Measurements from ENCODE around the gene STARD8. TPM values are rescaled to one million over a fixed set of nuclear protein-coding genes. Genes with fewer than 3 reads are reported as not detected.
"Not testable (repeated sequence)": the region's sequence is repeated elsewhere in the genome, so short reads cannot be mapped to it uniquely, and the experiment has no call there.

Gene STARD8
- total RNA-seq, 1 donor from 2014 or later, result 1.7 TPM

DNA sequence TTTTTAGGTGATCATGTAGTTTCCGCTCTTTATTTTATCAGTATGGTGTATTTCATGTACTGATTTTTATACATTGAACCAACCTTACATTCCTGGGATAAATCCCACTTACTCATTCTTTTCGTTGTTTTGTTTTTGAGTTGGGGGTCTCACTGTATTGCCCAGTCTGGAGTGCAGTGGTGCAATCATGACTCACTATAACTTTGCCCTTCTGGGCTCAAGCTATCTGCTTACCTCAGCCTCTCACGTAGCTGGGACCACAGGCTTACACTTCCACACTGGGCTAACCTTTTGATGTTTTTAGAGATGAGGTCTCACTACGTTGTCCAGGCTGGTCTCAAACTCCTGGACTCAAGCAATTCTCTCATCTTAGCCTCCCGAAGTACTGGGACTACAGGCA, 19.5 kb upstream of the STARD8 start:
- H3K27me3 Mint-ChIP-seq (ENCODE audit: unreplicated experiment), result peaks cover 8% of the 10 kb centered on the region
- peaks cover 16% of the 10 kb centered on the region for H3K9me3 Mint-ChIP-seq (ENCODE audit: unreplicated experiment)
- no peak overlapping the region for H3K27ac Mint-ChIP-seq (ENCODE audit: unreplicated experiment)

GRCh38 chrX:68629936-68630335, 17.5 kb upstream of the STARD8 start:
- H3K4me1 Mint-ChIP-seq (ENCODE audit: unreplicated experiment); H3K27me3 Mint-ChIP-seq (ENCODE audit: unreplicated experiment); DNase-seq (ENCODE audit: extremely low spot score, unreplicated experiment); H3K4me3 Mint-ChIP-seq (ENCODE audit: unreplicated experiment); H3K27ac Mint-ChIP-seq (ENCODE audit: unreplicated experiment); H3K36me3 Mint-ChIP-seq (ENCODE audit: unreplicated experiment): not testable (repeated sequence)
- peaks cover 16% of the 10 kb centered on the region for H3K9me3 Mint-ChIP-seq (ENCODE audit: unreplicated experiment)

More for the DNA sequence above, 19.5 kb upstream of the STARD8 start:
- Mint-ChIP-seq H3K36me3 (ENCODE audit: unreplicated experiment) (no peaks in the 10 kb centered on the region), H3K4me1 (ENCODE audit: unreplicated experiment) (no peaks in the 10 kb centered on the region), H3K4me3 (ENCODE audit: unreplicated experiment) (no peak overlapping the region)
- DNase-seq (ENCODE audit: extremely low spot score, unreplicated experiment), result no peak
- TF ChIP-seq, protein P1, sequence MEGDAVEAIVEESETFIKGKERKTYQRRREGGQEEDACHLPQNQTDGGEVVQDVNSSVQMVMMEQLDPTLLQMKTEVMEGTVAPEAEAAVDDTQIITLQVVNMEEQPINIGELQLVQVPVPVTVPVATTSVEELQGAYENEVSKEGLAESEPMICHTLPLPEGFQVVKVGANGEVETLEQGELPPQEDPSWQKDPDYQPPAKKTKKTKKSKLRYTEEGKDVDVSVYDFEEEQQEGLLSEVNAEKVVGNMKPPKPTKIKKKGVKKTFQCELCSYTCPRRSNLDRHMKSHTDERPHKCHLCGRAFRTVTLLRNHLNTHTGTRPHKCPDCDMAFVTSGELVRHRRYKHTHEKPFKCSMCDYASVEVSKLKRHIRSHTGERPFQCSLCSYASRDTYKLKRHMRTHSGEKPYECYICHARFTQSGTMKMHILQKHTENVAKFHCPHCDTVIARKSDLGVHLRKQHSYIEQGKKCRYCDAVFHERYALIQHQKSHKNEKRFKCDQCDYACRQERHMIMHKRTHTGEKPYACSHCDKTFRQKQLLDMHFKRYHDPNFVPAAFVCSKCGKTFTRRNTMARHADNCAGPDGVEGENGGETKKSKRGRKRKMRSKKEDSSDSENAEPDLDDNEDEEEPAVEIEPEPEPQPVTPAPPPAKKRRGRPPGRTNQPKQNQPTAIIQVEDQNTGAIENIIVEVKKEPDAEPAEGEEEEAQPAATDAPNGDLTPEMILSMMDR (IDR thresholded peaks at IDR 0.05), result no peak

- Mint-ChIP-seq H3K4me1 (ENCODE audit: unreplicated experiment) (no peaks in the 10 kb centered on the region), H3K9me3 (ENCODE audit: unreplicated experiment) (peaks cover 18% of the 10 kb centered on the region), H3K27ac (ENCODE audit: unreplicated experiment) (no peak overlapping the region), H3K4me3 (ENCODE audit: unreplicated experiment) (no peak overlapping the region), H3K36me3 (ENCODE audit: unreplicated experiment) (no peaks in the 10 kb centered on the region), H3K27me3 (ENCODE audit: unreplicated experiment) (no peaks in the 10 kb centered on the region)
- TF ChIP-seq, protein P1 (IDR thresholded peaks at IDR 0.05), result no peak
- no peak for DNase-seq (ENCODE audit: extremely low spot score, unreplicated experiment)
These were observed 16.1 kb upstream of the STARD8 start for GRCh38 chrX:68631336-68631735.

DNA sequence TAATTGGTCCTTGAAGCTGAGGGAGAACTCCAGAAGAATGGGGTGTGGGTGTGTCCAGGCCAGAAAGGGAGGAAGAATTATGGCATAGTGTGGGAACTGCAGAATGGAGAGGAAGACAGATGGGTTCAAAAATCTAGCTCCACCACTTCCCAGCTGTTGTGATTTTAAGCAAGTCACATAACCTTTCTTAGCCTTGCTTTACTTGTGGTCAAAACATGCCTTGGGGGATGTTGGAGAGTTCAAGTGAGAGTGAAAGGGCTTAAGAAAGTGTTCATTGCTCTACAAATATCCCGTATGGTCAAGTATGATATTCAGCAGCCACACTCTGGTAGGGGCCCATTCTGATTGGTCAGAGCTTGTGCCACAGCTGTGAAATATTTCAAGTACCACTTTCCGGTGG, 15.0 kb upstream of the STARD8 start:
- Mint-ChIP-seq H3K4me3 (ENCODE audit: unreplicated experiment) (no peak overlapping the region), H3K4me1 (ENCODE audit: unreplicated experiment) (no peaks in the 10 kb centered on the region), H3K36me3 (ENCODE audit: unreplicated experiment) (no peaks in the 10 kb centered on the region), H3K27ac (ENCODE audit: unreplicated experiment) (no peak overlapping the region), H3K9me3 (ENCODE audit: unreplicated experiment) (peaks cover 18% of the 10 kb centered on the region), H3K27me3 (ENCODE audit: unreplicated experiment) (no peaks in the 10 kb centered on the region)
- no peak for DNase-seq (ENCODE audit: extremely low spot score, unreplicated experiment)
- TF ChIP-seq, protein P1 (IDR thresholded peaks at IDR 0.05), result no peak

- Mint-ChIP-seq H3K27ac (ENCODE audit: unreplicated experiment) (no peak overlapping the region), H3K4me1 (ENCODE audit: unreplicated experiment) (no peaks in the 10 kb centered on the region), H3K4me3 (ENCODE audit: unreplicated experiment) (no peak overlapping the region), H3K27me3 (ENCODE audit: unreplicated experiment) (no peaks in the 10 kb centered on the region), H3K9me3 (ENCODE audit: unreplicated experiment) (peaks cover 13% of the 10 kb centered on the region), H3K36me3 (ENCODE audit: unreplicated experiment) (no peaks in the 10 kb centered on the region)
- TF ChIP-seq, protein P1 (IDR thresholded peaks at IDR 0.05), result no peak
- DNase-seq (ENCODE audit: extremely low spot score, unreplicated experiment), result no peak
These were observed 13.5 kb upstream of the STARD8 start for GRCh38 chrX:68633981-68634380.

DNA sequence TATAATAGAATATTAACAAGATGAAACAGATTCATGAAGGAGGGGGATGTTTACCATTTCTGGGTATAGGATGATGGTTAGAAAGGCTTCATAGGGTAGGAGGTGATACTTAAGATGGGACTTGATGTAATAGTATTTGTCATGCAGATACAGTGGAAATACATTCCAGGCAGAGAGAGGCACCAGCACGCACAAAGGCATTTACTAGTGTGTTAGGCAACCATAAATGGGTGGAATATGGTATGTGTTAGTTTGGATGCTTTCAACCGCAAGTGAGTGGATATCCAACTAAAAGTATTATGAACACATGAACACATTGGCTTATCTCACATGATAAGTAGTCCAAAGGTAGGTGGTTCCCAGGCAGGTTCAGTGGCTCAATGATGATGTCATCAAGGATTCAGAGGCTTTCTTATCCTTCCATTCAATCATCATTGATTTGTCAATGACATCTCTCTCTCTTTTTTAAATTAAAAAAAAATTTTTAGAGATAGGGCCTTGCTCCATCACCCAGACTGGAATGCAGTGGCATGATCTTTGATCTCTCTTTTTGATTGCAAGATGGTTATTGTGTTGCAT, 12.7 kb upstream of the STARD8 start:
- Mint-ChIP-seq H3K4me1 (ENCODE audit: unreplicated experiment) (no peaks in the 10 kb centered on the region), H3K9me3 (ENCODE audit: unreplicated experiment) (peaks cover 12% of the 10 kb centered on the region), H3K27ac (ENCODE audit: unreplicated experiment) (no peak overlapping the region), H3K27me3 (ENCODE audit: unreplicated experiment) (no peaks in the 10 kb centered on the region), H3K36me3 (ENCODE audit: unreplicated experiment) (no peaks in the 10 kb centered on the region), H3K4me3 (ENCODE audit: unreplicated experiment) (no peak overlapping the region)
- DNase-seq (ENCODE audit: extremely low spot score, unreplicated experiment), result no peak
- TF ChIP-seq, protein P1 (IDR thresholded peaks at IDR 0.05), result no peak
